ENCODE results near the gene TGFA.

TGFA gene

GRCh38 chr2:70479816-70480215 lies 73.8 kb downstream of the TGFA start:
- Histone ChIP-seq H3K9me3 (ENCODE audit: severe bottlenecking) (peaks cover 3% of the 10 kb centered on the region), H3K27ac (no peak overlapping the region), H3K27me3 (ENCODE audit: insufficient read depth, low read depth, severe bottlenecking) (peaks cover 5% of the 10 kb centered on the region), H3K4me3 (ENCODE audit: low read depth, low read length) (no peak overlapping the region), H3K36me3 (no peaks in the 10 kb centered on the region)
- no peak for DNase-seq
- TF ChIP-seq CTCF (IDR thresholded peaks at IDR 0.05; ENCODE audit: low read depth, low read length) = no peak

GRCh38 chr2:70477441-70477844 lies 76.2 kb downstream of the TGFA start:
- Histone ChIP-seq H3K27ac (no peak overlapping the region), H3K27me3 (ENCODE audit: insufficient read depth, low read depth, severe bottlenecking) (no peaks in the 10 kb centered on the region), H3K9me3 (ENCODE audit: severe bottlenecking) (peaks cover 3% of the 10 kb centered on the region), H3K4me3 (ENCODE audit: low read depth, low read length) (no peak overlapping the region), H3K36me3 (no peaks in the 10 kb centered on the region)
- no peak for TF ChIP-seq CTCF (IDR thresholded peaks at IDR 0.05; ENCODE audit: low read depth, low read length)
- peak; percentile 42 for DNase-seq

GRCh38 chr2:70475266-70475665 lies 78.4 kb downstream of the TGFA start:
- DNase-seq = no peak
- Histone ChIP-seq H3K27me3 (ENCODE audit: insufficient read depth, low read depth, severe bottlenecking) (no peaks in the 10 kb centered on the region), H3K9me3 (ENCODE audit: severe bottlenecking) (no peaks in the 10 kb centered on the region), H3K36me3 (no peaks in the 10 kb centered on the region), H3K27ac (no peak overlapping the region), H3K4me3 (ENCODE audit: low read depth, low read length) (no peak overlapping the region)
- TF ChIP-seq CTCF (IDR thresholded peaks at IDR 0.05; ENCODE audit: low read depth, low read length) = no peak

GRCh38 chr2:70474256-70474848 lies 79.3 kb downstream of the TGFA start:
- Histone ChIP-seq H3K36me3 (no peaks in the 10 kb centered on the region), H3K4me3 (ENCODE audit: low read depth, low read length) (no peak overlapping the region), H3K27me3 (ENCODE audit: insufficient read depth, low read depth, severe bottlenecking) (no peaks in the 10 kb centered on the region), H3K9me3 (ENCODE audit: severe bottlenecking) (no peaks in the 10 kb centered on the region), H3K27ac (no peak overlapping the region)
- no peak for DNase-seq
- no peak for TF ChIP-seq CTCF (IDR thresholded peaks at IDR 0.05; ENCODE audit: low read depth, low read length)

GRCh38 chr2:70473101-70473722 lies 80.4 kb downstream of the TGFA start:
- Histone ChIP-seq H3K27me3 (ENCODE audit: insufficient read depth, low read depth, severe bottlenecking) (no peaks in the 10 kb centered on the region), H3K36me3 (no peaks in the 10 kb centered on the region), H3K27ac (no peak overlapping the region), H3K4me3 (ENCODE audit: low read depth, low read length) (no peak overlapping the region), H3K9me3 (ENCODE audit: severe bottlenecking) (no peaks in the 10 kb centered on the region)
- TF ChIP-seq CTCF (IDR thresholded peaks at IDR 0.05; ENCODE audit: low read depth, low read length) = no peak
- DNase-seq = no peak
